Loucy (cell line): ENCODE results near the gene LYPD6.

Source experiments
- H2AFZ ChIP-seq: fragments of 200-600 bp; sonication (generic); 2 replicates; pipeline ENCODE4 v1.6.0; 2016; ENCODE audit warnings: antibody characterized with exemption, mild to moderate bottlenecking, low read length, moderate library complexity
- H3F3A ChIP-seq: fragments of 200-600 bp; 2 replicates; pipeline ENCODE4 v1.6.0; 2016; ENCODE audit warnings: antibody characterized with exemption, low read depth, mild to moderate bottlenecking
- H3K27me3 ChIP-seq: fragments of 200-600 bp; sonication (generic); 2 replicates; pipeline ENCODE4 v1.6.1; 2014; ENCODE audit warnings: low read length, mild to moderate bottlenecking; ENCODE audit not compliant: insufficient read depth, poor library complexity, severe bottlenecking
- H3K36me3 ChIP-seq: fragments of 200-600 bp; sonication (generic); 2 replicates; pipeline ENCODE4 v1.6.1; 2016; ENCODE audit warnings: low read length; ENCODE audit not compliant: insufficient read depth
- H3K4me1 ChIP-seq: fragments of 200-600 bp; sonication (generic); 2 replicates; pipeline ENCODE4 v1.5.1; 2014; ENCODE audit warnings: low read length, mild to moderate bottlenecking; ENCODE audit not compliant: insufficient read depth, poor library complexity, severe bottlenecking
- H3K4me2 ChIP-seq: fragments of 200-600 bp; sonication (generic); 2 replicates; pipeline ENCODE4 v1.6.0; 2014; ENCODE audit warnings: antibody characterized with exemption, low read length, low read depth, mild to moderate bottlenecking; ENCODE audit not compliant: poor library complexity, severe bottlenecking
- H3K4me3 ChIP-seq: fragments of 200-600 bp; sonication (generic); 2 replicates; pipeline ENCODE4 v1.5.1; 2014; ENCODE audit warnings: low read length, mild to moderate bottlenecking, mixed read lengths; ENCODE audit not compliant: poor library complexity, severe bottlenecking
- H3K79me2 ChIP-seq: fragments of 200-600 bp; sonication (generic); 2 replicates; pipeline ENCODE4 v1.6.1; 2014; ENCODE audit warnings: low read length; ENCODE audit not compliant: insufficient read depth
- H3K9ac ChIP-seq: fragments of 200-600 bp; sonication (generic); 2 replicates; pipeline ENCODE4 v1.6.0; 2014; ENCODE audit warnings: mild to moderate bottlenecking, low read depth, low read length, moderate library complexity; ENCODE audit not compliant: poor library complexity, severe bottlenecking
- H3K9me2 ChIP-seq: fragments of 200-600 bp; sonication (generic); replicated peaks from 2 replicates; pipeline ENCODE4 v1.6.1; 2016; ENCODE audit warnings: low read depth, low read length, mixed read lengths
- H3K9me3 ChIP-seq: fragments of 200-600 bp; sonication (generic); 2 replicates; pipeline ENCODE4 v1.6.1; 2014; ENCODE audit warnings: mild to moderate bottlenecking, antibody characterized with exemption, low read length, low read depth; ENCODE audit not compliant: insufficient read depth
- H4K20me1 ChIP-seq: fragments of 200-600 bp; sonication (generic); 2 replicates; pipeline ENCODE4 v1.6.0; 2014; ENCODE audit warnings: antibody characterized with exemption, low read length, mild to moderate bottlenecking; ENCODE audit not compliant: insufficient read depth, poor library complexity, severe bottlenecking
- CTCF ChIP-seq: fragments of 200-600 bp; sonication (generic); conservative IDR thresholded peaks from 2 replicates; pipeline ENCODE4 v1.5.1; 2014; ENCODE audit warnings: mild to moderate bottlenecking, antibody characterized with exemption, low read length
- EZH2phosphoT487 ChIP-seq: fragments of 200-600 bp; IDR thresholded peaks from 2 replicates; pipeline ENCODE4 v1.6.1; 2018; ENCODE audit warnings: antibody characterized with exemption, mild to moderate bottlenecking, moderate library complexity, borderline replicate concordance

Gene LYPD6

GRCh38 chr2:149380205-149380604 lies 49.8 kb downstream of the LYPD6 start:
- Histone ChIP-seq H3K4me3 (no peak overlapping the region), H3K9me3 (no peaks in the 10 kb centered on the region), H3K36me3 (no peaks in the 10 kb centered on the region), H3K9me2 (no peaks in the 10 kb centered on the region), H3K27me3 (no peaks in the 10 kb centered on the region), H3K9ac (no peak overlapping the region), H3K4me2 (no peak overlapping the region), H3K4me1 (no peaks in the 10 kb centered on the region), H2AFZ (no peak overlapping the region), H3F3A (no peaks in the 10 kb centered on the region), H4K20me1 (no peaks in the 10 kb centered on the region), H3K79me2 (no peaks in the 10 kb centered on the region)
- no peak for TF ChIP-seq EZH2phosphoT487
- TF ChIP-seq CTCF, result no peak

GRCh38 chr2:149383340-149383739 lies 53.0 kb downstream of the LYPD6 start:
- Histone ChIP-seq H2AFZ (no peak overlapping the region), H3K9ac (no peak overlapping the region), H3K4me1 (no peaks in the 10 kb centered on the region), H3K4me2 (no peak overlapping the region), H3K79me2 (no peaks in the 10 kb centered on the region), H4K20me1 (no peaks in the 10 kb centered on the region), H3K27me3 (no peaks in the 10 kb centered on the region), H3K36me3 (no peaks in the 10 kb centered on the region), H3K4me3 (no peak overlapping the region), H3F3A (no peaks in the 10 kb centered on the region), H3K9me2 (no peaks in the 10 kb centered on the region), H3K9me3 (no peaks in the 10 kb centered on the region)
- TF ChIP-seq EZH2phosphoT487 (no peak), CTCF (no peak)

GRCh38 chr2:149385350-149385749 lies 55.0 kb downstream of the LYPD6 start:
- no peak overlapping the region for H3K4me3 ChIP-seq
- no peaks in the 10 kb centered on the region for H3K79me2 ChIP-seq
- H3K9me3 ChIP-seq, result no peaks in the 10 kb centered on the region
- H3K36me3 ChIP-seq, result no peaks in the 10 kb centered on the region
- no peak overlapping the region for H3K9ac ChIP-seq
- no peaks in the 10 kb centered on the region for H3F3A ChIP-seq
- H2AFZ ChIP-seq, result no peak overlapping the region
- no peaks in the 10 kb centered on the region for H3K27me3 ChIP-seq
- no peak overlapping the region for H3K4me2 ChIP-seq
- no peaks in the 10 kb centered on the region for H4K20me1 ChIP-seq
- no peaks in the 10 kb centered on the region for H3K9me2 ChIP-seq
- TF ChIP-seq CTCF (no peak), EZH2phosphoT487 (no peak)
- no peaks in the 10 kb centered on the region for H3K4me1 ChIP-seq
